Measurements from ENCODE around the gene FBXO38. TPM values are rescaled to one million over a fixed set of nuclear protein-coding genes. Genes with fewer than 3 reads are reported as not detected.

The FBXO38 gene
- total RNA-seq, 3 donors from 2014 or later = 29.8 to 31.5 (median 30.5) TPM

DNA sequence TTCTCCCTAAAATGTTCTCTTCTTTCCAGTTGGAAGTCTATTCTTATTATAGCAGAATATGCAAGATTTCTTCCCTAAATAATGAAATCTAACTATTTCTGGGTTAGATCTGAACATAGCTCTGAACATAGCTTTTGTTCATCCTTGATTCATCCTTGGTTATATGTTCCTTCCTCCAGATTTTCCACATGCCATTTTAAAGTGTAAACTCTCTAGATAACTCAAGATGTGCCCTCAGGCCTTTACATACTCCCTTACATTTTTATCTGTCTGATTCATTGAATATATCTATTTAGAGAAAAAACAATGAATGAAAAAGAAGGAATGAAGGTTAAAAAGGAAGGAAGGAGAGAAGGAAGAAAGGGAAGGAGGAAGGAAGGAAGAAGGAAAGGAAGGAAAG, 100.9 kb downstream of the FBXO38 start:
- no peaks in the 10 kb centered on the region for H3K4me1 Mint-ChIP-seq (ENCODE audit: low read depth)
- no peaks in the 10 kb centered on the region for H3K36me3 Mint-ChIP-seq (ENCODE audit: insufficient read depth)
- ATAC-seq (no peak), DNase-seq (no peak)
- peaks cover 24% of the 10 kb centered on the region for H3K27me3 Mint-ChIP-seq (ENCODE audit: low read depth)
- no peaks in the 10 kb centered on the region for H3K9me3 Mint-ChIP-seq
- no peak overlapping the region for H3K4me3 Mint-ChIP-seq

DNA sequence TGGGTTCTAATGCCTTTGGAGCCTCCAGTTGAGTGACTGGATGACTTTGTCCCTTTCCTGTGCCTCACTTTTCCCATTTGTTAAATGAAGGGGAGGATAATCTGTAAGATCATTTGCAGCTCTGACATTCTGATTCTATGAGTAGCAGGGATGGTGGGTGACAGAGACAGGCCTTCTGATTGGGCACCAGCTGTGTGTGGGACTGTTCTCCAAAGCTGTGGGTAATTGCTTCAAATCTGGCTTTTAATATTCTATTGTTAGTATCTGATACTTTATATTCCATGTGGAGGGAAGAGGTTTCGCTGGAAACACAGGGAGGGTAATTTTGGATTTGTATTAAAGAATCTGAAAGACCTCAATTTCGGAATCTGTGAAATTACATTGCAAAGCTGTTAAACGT, 102.7 kb downstream of the FBXO38 start:
- DNase-seq (no peak), ATAC-seq (no peak)
- Mint-ChIP-seq H3K4me1 (ENCODE audit: low read depth) (no peaks in the 10 kb centered on the region), H3K4me3 (no peak overlapping the region), H3K27me3 (ENCODE audit: low read depth) (peaks cover 30% of the 10 kb centered on the region), H3K36me3 (ENCODE audit: insufficient read depth) (no peaks in the 10 kb centered on the region), H3K9me3 (no peaks in the 10 kb centered on the region)

DNA sequence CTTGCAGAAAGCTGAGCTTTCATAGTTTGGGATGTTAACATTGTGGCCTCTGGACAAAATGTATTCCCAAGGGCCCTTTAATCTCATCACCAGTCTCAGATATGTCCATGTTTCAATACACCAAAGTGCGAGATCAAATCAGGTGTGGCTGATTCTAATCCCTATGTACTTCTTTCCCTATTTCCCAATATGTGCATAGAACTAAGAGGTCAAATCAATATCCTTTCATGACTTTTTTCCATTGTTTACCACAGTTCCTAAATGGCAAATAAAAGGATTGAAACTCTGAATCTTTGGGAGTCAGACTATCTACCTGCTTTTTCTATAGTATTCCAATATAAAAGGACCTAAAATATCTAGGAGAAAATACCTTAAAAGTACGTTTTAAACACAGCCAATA, 105.0 kb downstream of the FBXO38 start:
- DNase-seq (no peak), ATAC-seq (no peak)
- Mint-ChIP-seq H3K9me3 (no peaks in the 10 kb centered on the region), H3K27me3 (ENCODE audit: low read depth) (peaks cover 27% of the 10 kb centered on the region), H3K4me1 (ENCODE audit: low read depth) (no peaks in the 10 kb centered on the region), H3K4me3 (no peak overlapping the region), H3K36me3 (ENCODE audit: insufficient read depth) (no peaks in the 10 kb centered on the region)

DNA sequence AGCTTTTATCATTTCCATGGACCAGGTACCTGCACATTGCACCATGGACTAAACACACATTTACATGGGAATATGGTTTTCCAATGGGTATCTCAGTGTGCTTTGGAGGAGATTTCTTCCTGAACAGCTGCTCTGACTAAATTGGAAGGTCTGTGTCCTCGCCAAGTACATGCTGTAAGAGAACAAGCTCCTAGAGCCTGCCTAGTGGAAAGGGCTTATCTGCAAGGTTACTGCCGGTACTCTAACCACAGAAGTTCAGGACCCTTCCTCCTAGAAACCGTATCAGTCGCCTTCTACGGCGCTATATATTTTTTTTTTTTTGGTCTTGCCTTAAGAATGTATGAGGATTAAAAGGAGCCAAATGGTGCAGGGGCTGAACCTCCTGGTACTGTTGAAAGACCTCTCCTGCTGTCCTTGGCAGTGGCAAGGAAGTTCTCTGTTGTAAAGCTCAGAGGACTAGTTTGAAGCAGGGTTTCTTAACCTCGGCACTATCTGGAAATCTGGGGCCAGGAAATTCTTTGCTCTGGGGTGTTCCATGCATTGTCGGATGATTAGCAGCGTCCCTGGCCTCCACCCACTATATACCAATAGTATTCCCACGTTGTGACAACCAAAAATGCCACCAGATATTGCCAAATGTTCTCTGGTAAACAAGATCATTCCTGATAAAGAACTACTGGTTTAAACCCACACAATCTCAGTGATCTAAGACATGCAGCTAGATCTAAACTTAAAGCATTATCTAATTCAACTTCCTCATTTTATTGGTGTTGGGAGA, 107.4 kb downstream of the FBXO38 start:
- no peaks in the 10 kb centered on the region for H3K9me3 Mint-ChIP-seq
- no peak for DNase-seq
- H3K36me3 Mint-ChIP-seq (ENCODE audit: insufficient read depth) = no peaks in the 10 kb centered on the region
- H3K4me3 Mint-ChIP-seq = no peak overlapping the region
- no peak for ATAC-seq
- H3K4me1 Mint-ChIP-seq (ENCODE audit: low read depth) = no peaks in the 10 kb centered on the region
- H3K27me3 Mint-ChIP-seq (ENCODE audit: low read depth) = peaks cover 23% of the 10 kb centered on the region

DNA sequence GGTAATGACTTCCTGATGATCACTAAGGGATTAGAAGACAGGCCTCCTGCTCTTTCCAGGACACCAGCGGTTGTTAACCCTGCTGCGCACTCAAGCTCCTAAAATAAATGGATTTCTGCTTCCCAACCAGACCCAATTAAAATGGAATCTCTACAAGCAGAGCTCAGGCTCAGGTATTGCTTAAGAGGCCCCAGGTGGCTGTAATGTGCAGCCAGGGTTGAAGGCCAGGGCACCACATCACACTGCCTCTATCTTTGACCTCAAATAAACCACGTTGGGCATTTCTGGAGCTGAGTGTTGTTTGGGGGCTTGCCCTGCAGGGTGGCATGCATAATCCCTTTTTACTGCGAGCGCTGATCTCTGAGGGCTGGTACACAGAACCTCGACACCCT, 108.0 kb downstream of the FBXO38 start:
- H3K9me3 Mint-ChIP-seq = no peaks in the 10 kb centered on the region
- H3K4me3 Mint-ChIP-seq = no peak overlapping the region

DNA sequence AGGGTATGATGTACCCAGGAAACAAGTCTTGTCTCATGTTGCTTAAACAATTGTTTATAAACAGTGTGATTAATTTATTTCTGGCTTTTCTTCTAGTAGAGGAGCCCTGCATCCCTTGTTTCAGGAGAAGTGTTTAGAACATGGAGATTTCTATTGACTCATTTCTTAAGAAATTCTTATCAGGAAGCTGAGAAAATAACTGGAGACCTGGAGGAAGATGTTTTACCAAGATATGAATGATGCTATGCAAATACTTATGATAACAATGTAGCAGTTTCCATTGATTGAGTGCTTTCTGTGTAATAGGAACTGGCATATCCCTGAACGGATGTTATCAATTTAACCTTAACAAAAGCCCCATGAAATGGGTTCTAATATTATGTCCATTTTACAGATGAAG, 108.6 kb downstream of the FBXO38 start:
- no peaks in the 10 kb centered on the region for H3K36me3 Mint-ChIP-seq (ENCODE audit: insufficient read depth)
- ATAC-seq = no peak
- H3K4me1 Mint-ChIP-seq (ENCODE audit: low read depth) = no peaks in the 10 kb centered on the region

More for the DNA sequence above, 108.0 kb downstream of the FBXO38 start:
- DNase-seq (no peak), ATAC-seq (no peak)
- H3K27me3 Mint-ChIP-seq (ENCODE audit: low read depth) = peaks cover 17% of the 10 kb centered on the region
- no peaks in the 10 kb centered on the region for H3K4me1 Mint-ChIP-seq (ENCODE audit: low read depth)
- no peaks in the 10 kb centered on the region for H3K36me3 Mint-ChIP-seq (ENCODE audit: insufficient read depth)

More for the DNA sequence above, 108.6 kb downstream of the FBXO38 start:
- DNase-seq = no peak
- Mint-ChIP-seq H3K27me3 (ENCODE audit: low read depth) (peaks cover 13% of the 10 kb centered on the region), H3K9me3 (no peaks in the 10 kb centered on the region), H3K4me3 (no peak overlapping the region)

Other genes starting within 250 kb of the FBXO38 start
- not detected for gene SPINK14, start 215.4 kb upstream of the FBXO38 start, total RNA-seq
- not detected for gene SPINK6, start 180.9 kb upstream of the FBXO38 start, total RNA-seq
- gene MARCOL, start 145.4 kb upstream of the FBXO38 start, total RNA-seq = not detected
- not detected for gene SPINK13, start 115.2 kb upstream of the FBXO38 start, total RNA-seq
- not detected for gene SPINK7, start 71.5 kb upstream of the FBXO38 start, total RNA-seq
- gene SPINK9, start 48.4 kb upstream of the FBXO38 start, total RNA-seq = not detected

All from activated T-cell treated with anti-CD3 and anti-CD28 coated beads, Interleukin-2, amount 50 U/mL, for 4 hours (primary cell).